Neuronal stem cell (in vitro differentiated cells): Measurements from ENCODE around the gene B9D1.

Experiments
- DNase-seq: peaks from one replicate; pipeline ENCODE4 v3.0.0-alpha.2; 2013; ENCODE audit warnings: low spot score
- H2AFZ ChIP-seq: one replicate; pipeline ENCODE4 v1.6.1; 2013; ENCODE audit warnings: mild to moderate bottlenecking, low read length, inconsistent platforms
- H2AK5ac ChIP-seq: 2 replicates; pipeline ENCODE4 v1.6.1; 2013; ENCODE audit warnings: low read depth, mild to moderate bottlenecking, inconsistent platforms, low read length, moderate library complexity, mixed read lengths
- H2BK120ac ChIP-seq: 2 replicates; pipeline ENCODE4 v1.6.1; 2013; ENCODE audit warnings: low read depth, mild to moderate bottlenecking, inconsistent platforms, low read length, moderate library complexity, mixed read lengths
- H2BK12ac ChIP-seq: one replicate; pipeline ENCODE4 v1.6.1; 2013; ENCODE audit warnings: low read length, inconsistent platforms
- H2BK15ac ChIP-seq: 2 replicates; pipeline ENCODE4 v1.6.1; 2013; ENCODE audit warnings: mild to moderate bottlenecking, low read length, inconsistent platforms, mixed read lengths
- H2BK5ac ChIP-seq: one replicate; pipeline ENCODE4 v1.6.1; 2013; ENCODE audit warnings: inconsistent platforms, mild to moderate bottlenecking, low read length, moderate library complexity
- H3K14ac ChIP-seq: one replicate; pipeline ENCODE4 v1.6.1; 2013; ENCODE audit warnings: low read length, inconsistent platforms
- H3K18ac ChIP-seq: 2 replicates; pipeline ENCODE4 v1.6.1; 2013; ENCODE audit warnings: low read length, inconsistent platforms
- H3K23ac ChIP-seq: 2 replicates; pipeline ENCODE4 v1.6.1; 2013; ENCODE audit warnings: low read depth, mild to moderate bottlenecking, mixed read lengths, low read length, inconsistent platforms; ENCODE audit not compliant: poor library complexity
- H3K27ac ChIP-seq: replicated peaks from 3 replicates; pipeline ENCODE4 v1.5.1; 2013; ENCODE audit warnings: low read length, inconsistent platforms
- H3K27me3 ChIP-seq, 3 experiments: 2 replicates each; pipeline ENCODE4 v1.6.1; 2013; ENCODE audit warnings: low read length in 3 of 3, mild to moderate bottlenecking in 2 of 3, inconsistent platforms in 1 of 3, low read depth in 1 of 3, mixed read lengths in 1 of 3, moderate library complexity in 1 of 3; ENCODE audit not compliant: control insufficient read depth in 3 of 3, insufficient read depth in 3 of 3
- H3K36me3 ChIP-seq, 2 donors: replicated peaks in 1 of 2; 2 replicates each; pipeline ENCODE4 v1.6.1; 2013; ENCODE audit warnings: low read length in 2 of 2; ENCODE audit not compliant: control insufficient read depth in 2 of 2, insufficient read depth in 2 of 2
- H3K4ac ChIP-seq: 2 replicates; pipeline ENCODE4 v1.6.1; 2013; ENCODE audit warnings: inconsistent platforms, mild to moderate bottlenecking, low read length, moderate library complexity
- H3K4me1 ChIP-seq, 2 donors: 1 replicate in 1 of 2; 2 replicates in 1 of 2; pipeline ENCODE4 v1.6.1; 2013; ENCODE audit warnings: low read length in 2 of 2, low read depth in 1 of 2; ENCODE audit not compliant: control insufficient read depth in 2 of 2, insufficient read depth in 1 of 2
- H3K4me2 ChIP-seq: one replicate; pipeline ENCODE4 v1.6.1; 2013; ENCODE audit warnings: mild to moderate bottlenecking, low read length, inconsistent platforms; ENCODE audit not compliant: insufficient read depth, poor library complexity, severe bottlenecking
- H3K4me3 ChIP-seq, 2 donors: 2 replicates each; pipeline ENCODE4 v1.5.1; 2013; ENCODE audit warnings: low read length in 2 of 2, mild to moderate bottlenecking in 2 of 2, inconsistent platforms in 1 of 2, moderate library complexity in 1 of 2
- H3K79me1 ChIP-seq: one replicate; pipeline ENCODE4 v1.6.1; 2013; ENCODE audit warnings: low read depth, mild to moderate bottlenecking, inconsistent platforms, low read length, moderate library complexity
- H3K9ac ChIP-seq: one replicate; pipeline ENCODE4 v1.6.1; 2013; ENCODE audit warnings: mild to moderate bottlenecking, low read depth, low read length, inconsistent platforms; ENCODE audit not compliant: poor library complexity
- H3K9me3 ChIP-seq, 2 donors: replicated peaks in 1 of 2; 2 replicates each; pipeline versions ENCODE3 to v1.6.1; 2013; ENCODE audit warnings: low read length in 2 of 2, mild to moderate bottlenecking in 2 of 2, inconsistent platforms in 1 of 2, low read depth in 1 of 2, mixed read lengths in 1 of 2, moderate library complexity in 1 of 2; ENCODE audit not compliant: control insufficient read depth in 2 of 2, insufficient read depth in 1 of 2
- H4K8ac ChIP-seq: one replicate; pipeline ENCODE4 v1.6.1; 2013; ENCODE audit warnings: low read depth, mild to moderate bottlenecking, inconsistent platforms, low read length, moderate library complexity
- H4K91ac ChIP-seq: one replicate; pipeline ENCODE4 v1.6.1; 2013; ENCODE audit warnings: low read length, low read depth, mild to moderate bottlenecking, inconsistent platforms; ENCODE audit not compliant: poor library complexity
- WGBS, 2 donors: extraction: QIAGEN DNeasy Blood & Tissue Kit; methylation state at CpG; one replicate each; pipeline ENCODE4 v1.1.7; 2013; ENCODE audit warnings: missing lambda C conversion rate in 2 of 2, mixed read lengths in 1 of 2; ENCODE audit not compliant: insufficient read length in 2 of 2, insufficient replicate concordance in 1 of 2; ENCODE audit errors: extremely low coverage in 2 of 2; 5-methylcytosine and 5-hydroxymethylcytosine counted together

The B9D1 gene

GRCh38 chr17:19410091-19410490 is 47.6 kb upstream of the B9D1 start:
- Histone ChIP-seq H3K4me3 (no peak overlapping the region), H2AK5ac (peak overlapping the region; percentile 14), H3K18ac (no peak overlapping the region), H3K4ac (no peak overlapping the region), H3K23ac (no peak overlapping the region), H2BK12ac (no peak overlapping the region), H3K4me1 (peaks cover 0 to 13% of the 10 kb centered on the region in 2 donors), H2BK15ac (no peak overlapping the region), H4K8ac (no peak overlapping the region), H2BK120ac (no peak overlapping the region), H2BK5ac (no peak overlapping the region), H3K9ac (no peak overlapping the region), H3K14ac (no peak overlapping the region), H3K27ac (no peak overlapping the region), H3K79me1 (no peaks in the 10 kb centered on the region), H2AFZ (no peak overlapping the region), H3K36me3 (no peaks in the 10 kb centered on the region), H4K91ac (no peak overlapping the region), H3K27me3 (peaks cover 0 to 33% (median 0%) of the 10 kb centered on the region in 3 experiments), H3K4me2 (no peak overlapping the region), H3K9me3 (no peaks in the 10 kb centered on the region)
- WGBS, 2 donors: no CpG with 5 or more reads among the region's 6 CpGs
- no peak for DNase-seq

- Histone ChIP-seq H2BK15ac (no peak overlapping the region), H4K8ac (no peak overlapping the region), H2BK5ac (no peak overlapping the region), H3K4me2 (no peak overlapping the region), H4K91ac (no peak overlapping the region), H3K27ac (no peak overlapping the region), H3K4me3 (no peak overlapping the region), H2AK5ac (no peak overlapping the region), H3K36me3 (no peaks in the 10 kb centered on the region), H3K14ac (no peak overlapping the region), H2AFZ (no peak overlapping the region), H3K9me3 (no peaks in the 10 kb centered on the region), H3K23ac (no peak overlapping the region), H3K79me1 (no peaks in the 10 kb centered on the region), H3K4ac (no peak overlapping the region), H3K4me1 (peaks cover 0 to 13% of the 10 kb centered on the region in 2 donors), H3K27me3 (peaks cover 0 to 32% (median 0%) of the 10 kb centered on the region in 3 experiments), H3K18ac (no peak overlapping the region), H2BK12ac (no peak overlapping the region), H2BK120ac (no peak overlapping the region), H3K9ac (no peak overlapping the region)
- WGBS, 2 donors: no CpG with 5 or more reads among the region's 3 CpGs
- DNase-seq: no peak
Measured at GRCh38 chr17:19409509-19409908, 47.0 kb upstream of the B9D1 start.

- H3K27ac ChIP-seq: no peak overlapping the region
- no peak overlapping the region for H2BK5ac ChIP-seq
- DNase-seq: no peak
Measured at GRCh38 chr17:19409066-19409465, 46.5 kb upstream of the B9D1 start.

DNA sequence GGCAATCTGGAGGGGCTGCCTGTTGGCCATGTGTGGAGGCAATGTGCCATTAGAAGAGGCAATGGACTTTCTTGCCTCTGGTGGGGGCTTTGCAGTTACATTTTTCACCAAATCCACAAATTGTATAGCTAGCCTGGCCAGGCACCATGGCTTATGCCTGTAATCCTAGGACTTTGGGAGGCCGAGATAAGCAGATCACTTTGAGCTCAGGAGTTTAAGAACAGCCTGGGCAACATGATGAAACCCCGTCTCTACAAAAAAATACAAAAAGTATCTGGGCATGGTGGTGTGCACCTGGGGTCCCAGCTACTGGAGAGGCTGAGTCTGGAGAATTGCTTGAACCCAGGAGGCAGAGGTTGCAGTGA is 45.8 kb upstream of the B9D1 start:
- no peak overlapping the region for H3K4me2 ChIP-seq
- no peak overlapping the region for H3K23ac ChIP-seq
- no peaks in the 10 kb centered on the region for H3K9me3 ChIP-seq
- no peak overlapping the region for H2AK5ac ChIP-seq
- no peak for DNase-seq
- no peak overlapping the region for H3K4me3 ChIP-seq
- no peak overlapping the region for H2AFZ ChIP-seq
- H3K14ac ChIP-seq: no peak overlapping the region
- H3K27ac ChIP-seq: no peak overlapping the region
- H3K79me1 ChIP-seq: no peaks in the 10 kb centered on the region
- peaks cover 0 to 22% (median 0%) of the 10 kb centered on the region in 3 experiments for H3K27me3 ChIP-seq
- no peak overlapping the region for H3K4ac ChIP-seq
- H4K8ac ChIP-seq: no peak overlapping the region
- H3K18ac ChIP-seq: no peak overlapping the region
- no peaks in the 10 kb centered on the region for H3K36me3 ChIP-seq
- H4K91ac ChIP-seq: no peak overlapping the region
- no peak overlapping the region for H2BK12ac ChIP-seq
- peaks cover 0 to 13% of the 10 kb centered on the region in 2 donors for H3K4me1 ChIP-seq
- H2BK120ac ChIP-seq: no peak overlapping the region
- H2BK15ac ChIP-seq: no peak overlapping the region
- no CpG with 5 or more reads among the region's 2 CpGs for WGBS, 2 donors
- H2BK5ac ChIP-seq: no peak overlapping the region
- H3K9ac ChIP-seq: no peak overlapping the region

More at GRCh38 chr17:19409066-19409465, 46.5 kb upstream of the B9D1 start:
- H4K91ac ChIP-seq: no peak overlapping the region
- no peak overlapping the region for H3K23ac ChIP-seq
- no peak overlapping the region for H2AFZ ChIP-seq
- no peak overlapping the region for H3K14ac ChIP-seq
- H2AK5ac ChIP-seq: no peak overlapping the region
- no peak overlapping the region for H3K18ac ChIP-seq
- no peak overlapping the region for H3K9ac ChIP-seq
- H4K8ac ChIP-seq: no peak overlapping the region
- H3K4me3 ChIP-seq: no peak overlapping the region
- no peak overlapping the region for H2BK12ac ChIP-seq
- WGBS, 2 donors: no CpG with 5 or more reads among the region's 3 CpGs
- no peaks in the 10 kb centered on the region for H3K36me3 ChIP-seq
- H3K4me2 ChIP-seq: no peak overlapping the region
- no peak overlapping the region for H3K4ac ChIP-seq
- H3K9me3 ChIP-seq: no peaks in the 10 kb centered on the region
- no peak overlapping the region for H2BK15ac ChIP-seq
- H3K4me1 ChIP-seq: peaks cover 0 to 13% of the 10 kb centered on the region in 2 donors
- no peak overlapping the region for H2BK120ac ChIP-seq
- H3K27me3 ChIP-seq: peaks cover 0 to 28% (median 0%) of the 10 kb centered on the region in 3 experiments
- no peaks in the 10 kb centered on the region for H3K79me1 ChIP-seq
